Activated CD8-positive, alpha-beta T cell treated with anti-CD3 and anti-CD28 coated beads, Interleukin-2, amount 10 ng/mL, durations not matched to agents 7 days and 5 days (primary cell): ENCODE measurements around the gene GSTT2B. TPM values are rescaled to one million over a fixed set of nuclear protein-coding genes. Genes with fewer than 3 reads are reported as not detected.
"Not testable (repeated sequence)": the region's sequence is repeated elsewhere in the genome, so short reads cannot be mapped to it uniquely, and the experiment has no call there.

ENCODE experiments used
- ATAC-seq: fragments of 150-1000 bp; cut with Tn5 transposase; one replicate; pipeline ENCODE4 v1.10.0; 2021; ENCODE audit warnings: moderate library complexity
- CTCF ChIA-PET: fragments of 350-600 bp; sonication (Branson Sonifier 250); formaldehyde crosslinking; loops from one replicate; lab custom pipeline; 2021; ENCODE audit warnings: antibody characterized with exemption; lab: Charles Lee
- POLR2A ChIA-PET: fragments of 350-600 bp; sonication (Branson Sonifier 250); formaldehyde crosslinking; loops from one replicate; lab custom pipeline; 2021; ENCODE audit warnings: antibody characterized with exemption; lab: Charles Lee
- DNase-seq: peaks from one replicate; pipeline ENCODE4 v3.0.0-alpha.2; 2020
- H3K27ac Mint-ChIP-seq: one replicate; pipeline ENCODE4 v1.8.0; 2021; ENCODE audit warnings: mild to moderate bottlenecking, mixed read lengths
- H3K27me3 Mint-ChIP-seq: one replicate; pipeline ENCODE4 v1.8.0; 2021; ENCODE audit warnings: low read depth, mixed read lengths
- H3K36me3 Mint-ChIP-seq: one replicate; pipeline ENCODE4 v1.8.0; 2021; ENCODE audit warnings: low read depth, mixed read lengths
- H3K4me1 Mint-ChIP-seq: one replicate; pipeline ENCODE4 v1.8.0; 2021; ENCODE audit warnings: low read depth, mixed read lengths
- H3K4me3 Mint-ChIP-seq: one replicate; pipeline ENCODE4 v1.8.0; 2021; ENCODE audit warnings: mild to moderate bottlenecking, mixed read lengths
- H3K9me3 Mint-ChIP-seq: one replicate; pipeline ENCODE4 v1.8.0; 2022; ENCODE audit warnings: mixed read lengths; ENCODE audit not compliant: insufficient read depth
- total RNA-seq, 2 experiments: library from RNA; stranded (reverse); gene quantifications; one replicate each; pipeline ENCODE4 v1.2.3, GENCODE V29; 2021

GSTT2B gene
- total RNA-seq, 2 experiments from 2014 or later: not detected

GRCh38 chr22:23909296-23909898 is 51.6 kb downstream of the GSTT2B start:
- no peak for ATAC-seq
- CTCF ChIA-PET: interaction anchor here (1.9 kb wide), 1 partner anchor 15 kb away, joined by 7 read pairs; the partner anchor contains the start of gene MIF
- no peak overlapping the region for H3K4me3 Mint-ChIP-seq
- no peak overlapping the region for H3K27ac Mint-ChIP-seq
- no peaks in the 10 kb centered on the region for H3K27me3 Mint-ChIP-seq
- H3K9me3 Mint-ChIP-seq: no peaks in the 10 kb centered on the region
- no peak for DNase-seq
- POLR2A ChIA-PET: interaction anchor here (0.6 to 1.0 kb wide), 3 partner anchors 11 to 237 kb away, joined by 3 to 6 read pairs (median 4); partner anchors contain the start of gene MIF
- peaks cover 13% of the 10 kb centered on the region for H3K36me3 Mint-ChIP-seq
- H3K4me1 Mint-ChIP-seq: peaks cover 34% of the 10 kb centered on the region

- CTCF ChIA-PET: interaction anchor here (0.7 to 1.9 kb wide), 2 partner anchors 14 to 15 kb away, joined by 5 to 7 read pairs; partner anchors contain the start of gene MIF
- H3K27ac Mint-ChIP-seq: no peak overlapping the region
Observed at GRCh38 chr22:23908587-23909205, 52.3 kb downstream of the GSTT2B start.

GRCh38 chr22:23907423-23907822 is 53.6 kb downstream of the GSTT2B start:
- Mint-ChIP-seq H3K4me1 (peaks cover 16% of the 10 kb centered on the region), H3K36me3 (peaks cover 12% of the 10 kb centered on the region)
- POLR2A ChIA-PET, CTCF ChIA-PET, H3K4me3 Mint-ChIP-seq, H3K27me3 Mint-ChIP-seq, DNase-seq, H3K9me3 Mint-ChIP-seq, H3K27ac Mint-ChIP-seq, ATAC-seq: not testable (repeated sequence)

More at GRCh38 chr22:23908587-23909205, 52.3 kb downstream of the GSTT2B start:
- H3K4me1 Mint-ChIP-seq: peaks cover 28% of the 10 kb centered on the region
- no peaks in the 10 kb centered on the region for H3K27me3 Mint-ChIP-seq
- no peaks in the 10 kb centered on the region for H3K9me3 Mint-ChIP-seq
- H3K36me3 Mint-ChIP-seq: peaks cover 13% of the 10 kb centered on the region
- POLR2A ChIA-PET: no interaction called here
- DNase-seq: no peak
- no peak for ATAC-seq
- no peak overlapping the region for H3K4me3 Mint-ChIP-seq

Other genes starting within 250 kb of the GSTT2B start
- 1 to 10 TPM; 2.1 to 2.2 TPM for gene ZNF70, start 210.1 kb downstream of the GSTT2B start, total RNA-seq
- gene VPREB3, start 206.8 kb downstream of the GSTT2B start, total RNA-seq: not detected
- 1 to 10 TPM in 1 of 2 experiments, under 1 TPM in 1; 0.81 to 1.4 TPM for gene C22orf15, start 198.2 kb downstream of the GSTT2B start, total RNA-seq
- gene CHCHD10, start 193.2 kb downstream of the GSTT2B start, total RNA-seq: 100 to 1,000 TPM; 134 to 140 TPM
- under 1 TPM; 0.42 to 0.55 TPM for gene MMP11, start 188.3 kb downstream of the GSTT2B start, total RNA-seq
- gene SMARCB1, start 174.2 kb downstream of the GSTT2B start, total RNA-seq: 100 to 1,000 TPM; 112 to 113 TPM
- 1 to 10 TPM; 8.1 to 10.0 TPM for gene DERL3, start 122.2 kb downstream of the GSTT2B start, total RNA-seq
- gene SLC2A11, start 103.3 kb downstream of the GSTT2B start, total RNA-seq: 1 to 10 TPM; 6.7 to 7.9 TPM
- 1,000 to 10,000 TPM; 1,002 to 1,009 TPM for gene MIF, start 66.8 kb downstream of the GSTT2B start, total RNA-seq
- gene DDTL, start 5.7 kb upstream of the GSTT2B start, total RNA-seq: not detected
- 100 to 1,000 TPM; 128 to 136 TPM for gene DDT, start 13.2 kb upstream of the GSTT2B start, total RNA-seq
- gene GSTT2, start 18.9 kb upstream of the GSTT2B start, total RNA-seq: not detected
- gene GSTT4, start 44.3 kb upstream of the GSTT2B start, total RNA-seq: not detected
- 100 to 1,000 TPM; 147 to 159 TPM for gene CABIN1, start 50.1 kb upstream of the GSTT2B start, total RNA-seq
- 1 to 10 TPM; 1.3 to 1.9 TPM for gene SUSD2, start 220.3 kb upstream of the GSTT2B start, total RNA-seq